ENCODE data around the gene LRP1. TPM values are rescaled to one million over a fixed set of nuclear protein-coding genes. Genes with fewer than 3 reads are reported as not detected.

Gene LRP1
- total RNA-seq (2021; ENCODE audit: unreplicated experiment) (9.0 TPM), Bru-seq, nascent RNA (percentile 36 among the genes with signal in this experiment), BruChase-seq, experiment 1, labeled RNA remaining after a 2-hour chase (percentile 34 among the genes with signal in this experiment), BruChase-seq, experiment 2, labeled RNA remaining after a 6-hour chase (percentile 42 among the genes with signal in this experiment)
- polyA plus RNA-seq (2012; ENCODE audit: insufficient read length) = 28.2 TPM
- long read RNA-seq, partial matches to known transcripts = 6 of 7 reads
- long read RNA-seq, other reads (novel, unspliced or antisense) = 1 of 7 reads

- ATAC-seq = peak; percentile 89
- Histone ChIP-seq H3K9me3 (ENCODE audit: control insufficient read depth, insufficient read depth, low read depth, low read length) (peaks cover 3% of the 10 kb centered on the region; the same call in 1 of the 2 replicates), H3K27ac (ENCODE audit: low read length) (peak within 1 kb of the TSS; percentile 62; the same call in 1 of the 2 replicates), H3K27me3 (ENCODE audit: control insufficient read depth, insufficient read depth, low read length) (0 out of 2 replicates have a peak, but pooled peaks cover 3% of the 10 kb centered on the region), H3K4me1 (ENCODE audit: control insufficient read depth, insufficient read depth, low read length) (0 out of 2 replicates have a peak, but pooled peaks cover 5% of the 10 kb centered on the region), H3K36me3 (ENCODE audit: control insufficient read depth, insufficient read depth, low read length) (no peaks in the 10 kb centered on the region), H3K4me3 (ENCODE audit: low read depth in 2 of 2, low read length in 2 of 2) (peak within 1 kb of the TSS; percentile 78 to 81)
- POLR2A ChIA-PET = interaction anchor here (0.5 to 0.7 kb wide), 4 partner anchors 11 to 86 kb away, joined by 3 to 5 read pairs (median 3); no protein-coding TSS in a partner anchor
- BruUV-seq (replicated peaks) = no TSS peak
- DNase-seq (ENCODE audit: low read depth, low spot score) = peak; percentile 22
- intact Hi-C loops (cut with micrococcal nuclease; ENCODE audit: unreplicated experiment) (no loop called here), in situ Hi-C loops (cut with HindIII; ENCODE audit: low pct_unique_long_range_greater_than_20kb, low sequenced_read_pairs) (no loop called here)
- CTCF ChIA-PET = interaction anchor here (0.6 to 1.3 kb wide), 16 partner anchors 16 to 115 kb away, joined by 3 to 10 read pairs (median 4); partner anchors contain the start of genes LRP1-AS and SHMT2
- TF ChIP-seq POLR2AphosphoS5 (IDR thresholded peaks at IDR 0.05; ENCODE audit: low read depth, low read length) = no peak
- peak; percentile 91 for TF ChIP-seq TCF7L2 (IDR thresholded peaks at IDR 0.05; ENCODE audit: low read depth, low read length)
- no peak for TF ChIP-seq CTCF (IDR thresholded peaks at IDR 0.05)
- TF ChIP-seq SIN3A (IDR thresholded peaks at IDR 0.05; ENCODE audit: borderline replicate concordance, insufficient read depth, low read depth, low read length) = no peak
- TF ChIP-seq REST (IDR thresholded peaks at IDR 0.05; ENCODE audit: insufficient read depth in 1 of 2, low read depth in 2 of 2, low read length in 1 of 2) = no peak
These were observed at the start of gene LRP1 for GRCh38 chr12:57127726-57128518. Gene LRP1, plus strand, starts transcription at chr12:57128483. Its CDS starts 482 bp downstream, at chr12:57128965.

- peak; percentile 100 for ATAC-seq
- in situ Hi-C loops (cut with HindIII; ENCODE audit: low pct_unique_long_range_greater_than_20kb, low sequenced_read_pairs) = no loop called here
- DNase-seq (ENCODE audit: low read depth, low spot score) = peak; percentile 100
- BruUV-seq (replicated peaks) = no TSS peak
- TF ChIP-seq REST (IDR thresholded peaks at IDR 0.05; ENCODE audit: insufficient read depth in 1 of 2, low read depth in 2 of 2, low read length in 1 of 2) = no peak
- TF ChIP-seq POLR2AphosphoS5 (IDR thresholded peaks at IDR 0.05; ENCODE audit: low read depth, low read length) = peak; percentile 80
- TF ChIP-seq TCF7L2 (IDR thresholded peaks at IDR 0.05; ENCODE audit: low read depth, low read length) = peak; percentile 61; the same call in 1 of the 2 replicates
- TF ChIP-seq CTCF (IDR thresholded peaks at IDR 0.05) = no peak
- TF ChIP-seq SIN3A (IDR thresholded peaks at IDR 0.05; ENCODE audit: borderline replicate concordance, insufficient read depth, low read depth, low read length) = peak; percentile 93
- Histone ChIP-seq H3K27ac (ENCODE audit: low read length) (peak within 1 kb of the TSS; percentile 90), H3K9me3 (ENCODE audit: control insufficient read depth, insufficient read depth, low read depth, low read length) (no peaks in the 10 kb centered on the region), H3K27me3 (ENCODE audit: control insufficient read depth, insufficient read depth, low read length) (no peaks in the 10 kb centered on the region), H3K36me3 (ENCODE audit: control insufficient read depth, insufficient read depth, low read length) (no peaks in the 10 kb centered on the region), H3K4me3 (ENCODE audit: low read depth in 2 of 2, low read length in 2 of 2) (peak within 1 kb of the TSS; percentile 63 to 67), H3K4me1 (ENCODE audit: control insufficient read depth, insufficient read depth, low read length) (no peaks in the 10 kb centered on the region)
- ChIA-PET POLR2A (interaction anchor here (0.6 to 1.4 kb wide), 4 partner anchors 9 to 469 kb away, joined by 3 to 6 read pairs (median 3); partner anchors contain the start of gene STAT6), CTCF (interaction anchor here (0.6 to 2.4 kb wide), 5 partner anchors 9 to 442 kb away, joined by 4 to 12 read pairs (median 5); partner anchors contain the start of gene STAT6)
- intact Hi-C loops (cut with micrococcal nuclease; ENCODE audit: unreplicated experiment) = no loop called here
These were observed 49.5 kb upstream of the LRP1 start, which contains the start of gene NEMP1 for GRCh38 chr12:57078519-57079404. Gene NEMP1, minus strand, starts transcription at chr12:57078791. Its CDS starts 46 bp downstream, at chr12:57078745.
